ENCODE measurements around the gene TMEM53.

The TMEM53 gene

DNA sequence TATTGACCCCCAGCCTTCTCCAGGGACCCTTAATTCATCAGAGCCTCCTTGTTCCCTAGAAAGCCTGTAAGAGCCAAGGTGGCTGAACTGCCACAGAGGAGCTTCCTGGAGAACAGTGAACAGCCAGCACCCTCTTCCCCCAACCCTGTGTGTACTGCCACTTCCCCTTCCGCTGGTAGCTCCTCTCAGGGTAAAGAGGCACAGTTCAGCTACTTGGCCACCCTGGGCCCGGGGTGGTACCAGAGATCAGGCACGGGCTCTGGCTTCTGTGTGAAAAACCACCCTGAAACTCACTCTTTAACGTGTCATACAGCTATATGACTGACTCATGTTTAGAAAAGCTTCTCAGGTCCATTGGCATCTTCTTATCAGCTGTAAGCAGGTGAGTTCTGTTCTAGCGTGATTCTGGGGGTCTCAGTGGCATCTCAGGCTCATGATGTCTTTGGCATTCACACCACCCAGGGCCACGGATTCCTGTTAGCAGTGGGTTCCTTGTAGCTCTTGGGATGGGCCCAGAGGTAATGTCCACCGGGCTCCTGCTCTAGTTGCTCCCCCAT is 22.6 kb upstream of the TMEM53 start:
- no peak for DNase-seq

DNA sequence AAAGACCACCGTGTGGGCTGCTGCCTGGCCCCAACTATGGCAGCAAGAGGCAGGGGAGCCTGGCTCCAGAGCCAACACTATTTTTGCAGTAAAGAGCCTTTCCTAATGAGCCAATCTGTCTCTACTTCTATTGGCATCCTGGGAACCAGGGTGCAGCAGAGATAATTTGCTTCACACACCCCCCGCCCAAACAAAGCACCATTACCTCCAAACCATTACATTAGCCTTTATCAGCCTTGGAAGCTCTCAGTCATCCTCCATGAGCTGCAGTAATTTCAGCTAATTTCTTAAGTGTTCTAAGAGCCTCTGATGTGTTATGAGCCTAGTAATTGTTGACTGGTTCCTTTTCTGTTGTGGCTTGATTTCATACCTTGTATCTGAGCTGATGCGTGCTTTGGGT is 21.8 kb upstream of the TMEM53 start:
- no peak for DNase-seq

DNA sequence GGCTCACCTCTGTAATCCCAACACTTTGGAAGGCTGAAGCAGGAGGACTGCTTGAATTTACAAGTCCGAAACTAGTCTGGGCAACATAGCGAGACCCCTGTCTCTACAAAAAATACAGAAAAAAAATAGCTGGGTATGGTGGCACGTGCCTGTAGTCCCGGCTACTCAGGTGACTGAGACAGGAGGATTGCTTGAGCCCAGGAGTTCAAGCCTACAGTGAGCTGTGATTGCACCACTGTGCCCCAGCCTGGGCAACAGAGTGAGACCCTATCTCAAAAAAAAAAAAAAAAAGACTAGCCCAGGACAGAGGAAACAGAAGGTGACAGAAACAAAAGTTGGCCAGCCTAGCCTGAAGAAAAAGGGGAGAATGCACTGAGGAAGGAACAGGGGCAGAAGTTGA is 21.4 kb upstream of the TMEM53 start:
- DNase-seq, result no peak

DNA sequence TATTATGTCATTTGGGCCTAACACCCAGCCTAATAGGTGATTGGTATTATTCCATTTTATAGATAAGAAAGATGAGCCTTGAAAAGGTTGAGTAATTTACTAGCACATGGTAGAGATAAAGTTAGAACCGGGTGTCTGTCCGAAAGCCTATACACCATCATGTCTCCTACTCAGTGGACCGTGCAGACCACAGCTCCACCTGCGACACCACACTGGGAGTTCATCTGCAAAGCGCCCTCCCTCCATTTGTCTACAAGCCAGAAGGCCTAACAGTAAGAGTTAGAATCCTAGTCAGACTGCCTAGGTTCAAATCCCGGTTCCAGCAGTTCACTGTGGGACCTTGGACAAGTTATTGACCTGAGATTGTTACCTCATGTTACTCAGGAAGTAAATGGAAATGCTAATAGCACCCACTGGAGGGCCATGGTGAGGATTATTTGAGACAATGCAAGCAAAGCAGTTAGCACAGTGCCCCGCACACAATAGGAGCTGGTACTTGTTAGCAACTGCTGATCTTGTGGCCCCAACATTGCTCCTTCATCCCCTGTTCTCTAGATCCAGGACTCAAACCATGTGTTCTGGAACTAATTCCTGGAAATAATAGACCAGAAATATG is 20.7 kb upstream of the TMEM53 start:
- no peak for DNase-seq

DNA sequence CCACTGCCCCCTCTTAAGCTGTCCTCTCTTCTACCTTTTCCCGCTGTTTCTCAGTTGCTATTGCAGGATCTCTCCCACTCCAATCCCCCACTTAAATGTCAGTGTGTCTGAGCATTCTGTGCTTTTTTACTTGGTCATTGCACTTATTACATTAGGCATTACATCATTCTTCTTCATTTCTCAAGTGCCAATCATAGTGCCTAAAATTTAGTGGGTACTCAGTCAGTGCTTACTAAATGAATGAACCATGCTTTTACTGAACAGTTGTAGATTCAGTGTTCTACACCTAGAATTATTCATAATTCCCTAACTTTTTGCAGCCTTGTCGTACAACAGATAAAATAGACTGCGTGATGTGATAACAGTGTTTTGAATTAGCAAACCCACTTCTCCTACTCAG is 19.6 kb upstream of the TMEM53 start:
- no peak for DNase-seq

DNA sequence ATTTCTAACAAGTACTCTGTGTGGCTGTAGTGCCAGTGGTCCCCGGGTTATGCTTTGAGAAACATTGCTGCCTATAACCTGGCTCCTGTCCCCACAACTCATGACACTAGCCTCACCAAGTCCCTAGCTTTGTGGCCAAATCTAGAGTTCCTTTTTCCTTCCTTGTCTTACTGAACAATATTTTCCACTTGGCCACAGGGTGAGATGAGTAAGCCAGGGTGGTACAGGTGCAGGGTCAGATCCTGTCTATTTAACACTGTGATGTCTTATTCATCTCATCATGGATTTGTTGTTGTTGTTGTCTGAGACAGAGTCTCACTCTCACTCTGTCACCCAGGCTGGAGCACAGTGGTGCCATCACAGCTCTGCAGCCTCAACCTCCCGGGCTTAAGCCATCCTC is 18.9 kb upstream of the TMEM53 start:
- DNase-seq, result no peak

DNA sequence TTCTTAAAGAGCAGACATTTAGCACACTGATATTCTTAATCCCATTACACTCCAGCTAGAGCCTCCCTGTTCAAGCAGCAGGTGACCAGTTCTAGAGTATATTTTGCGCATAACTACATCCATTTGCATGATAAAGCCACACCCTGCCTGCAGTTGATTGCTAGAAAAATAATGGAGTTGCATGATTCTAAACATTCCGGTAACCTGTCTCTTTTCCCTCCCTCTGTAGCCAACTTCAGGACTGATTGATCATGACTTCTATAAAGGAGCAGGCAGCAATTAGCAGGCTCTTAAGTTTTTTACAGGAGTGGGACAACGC is 15.1 kb upstream of the TMEM53 start:
- DNase-seq, result no peak

DNA sequence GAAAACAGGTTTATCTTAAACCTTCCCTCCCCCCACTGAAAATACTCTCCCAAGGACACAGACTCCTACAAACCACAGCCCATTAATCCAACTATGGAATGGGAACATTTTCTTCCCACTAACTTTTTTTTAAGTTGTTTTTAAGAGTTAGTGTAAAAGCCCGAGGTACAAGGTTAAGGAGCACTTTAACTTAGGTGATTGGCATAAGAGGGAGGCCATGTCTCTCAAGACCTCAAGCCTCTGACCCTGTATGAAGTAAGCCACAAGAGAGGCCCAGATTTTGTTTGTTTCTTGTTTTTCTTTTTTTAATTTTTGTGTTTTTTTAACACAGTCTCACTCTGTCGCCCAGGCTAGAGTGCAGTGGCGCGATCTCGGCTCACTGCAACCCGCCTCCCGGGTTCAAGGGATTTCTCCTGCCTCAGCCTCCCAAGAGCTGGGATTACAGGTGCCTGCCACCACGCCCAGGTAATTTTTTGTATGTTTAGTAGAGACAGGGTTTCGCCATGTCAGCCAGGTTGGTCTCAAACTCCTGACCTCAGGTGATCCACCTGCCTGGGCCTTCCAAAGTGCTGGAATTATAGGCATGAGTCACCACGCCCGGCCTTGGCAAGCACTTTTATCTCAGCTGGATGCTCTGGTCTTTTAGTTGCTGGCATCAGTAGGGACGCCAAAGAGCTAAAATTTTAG is 14.6 kb upstream of the TMEM53 start:
- no peak for DNase-seq

DNA sequence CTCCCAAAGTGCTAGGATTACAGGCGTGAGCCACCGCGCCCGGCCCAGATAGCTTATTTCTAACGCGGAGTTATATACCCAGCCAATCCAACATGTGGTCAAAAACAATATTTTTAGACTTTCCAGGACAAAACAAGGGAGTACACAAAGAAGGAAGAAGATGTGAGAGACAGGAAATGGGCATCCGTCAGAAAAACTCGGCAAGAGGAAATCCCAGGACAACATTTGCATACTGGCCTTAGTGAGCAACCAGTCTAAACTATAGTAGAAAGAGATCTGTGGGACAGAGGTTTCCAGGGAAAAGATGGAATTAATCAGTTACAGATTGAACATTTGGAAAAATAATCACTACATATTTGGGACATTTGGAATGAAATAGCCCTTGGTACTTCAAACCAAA is 11.6 kb upstream of the TMEM53 start:
- no peak for DNase-seq

DNA sequence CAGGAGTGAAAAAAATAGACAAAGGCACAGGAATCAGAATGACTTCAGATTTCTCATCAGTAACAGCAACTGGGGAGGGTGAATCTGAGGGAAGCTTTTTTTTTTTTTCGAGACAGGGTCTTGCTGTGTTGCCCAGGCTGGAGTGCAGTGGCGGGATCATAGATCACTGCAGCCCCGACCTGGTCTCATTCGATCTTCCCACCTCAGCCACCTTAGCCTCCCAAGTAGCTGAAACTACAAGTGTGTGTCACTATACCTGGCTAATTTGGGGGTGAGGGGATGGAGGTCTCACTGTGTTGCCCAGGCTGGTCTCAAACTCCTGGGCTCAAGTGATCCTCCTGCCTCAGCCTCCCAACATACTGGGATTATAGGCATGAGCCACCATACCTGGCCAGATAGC is 10.9 kb upstream of the TMEM53 start:
- DNase-seq, result no peak

DNA sequence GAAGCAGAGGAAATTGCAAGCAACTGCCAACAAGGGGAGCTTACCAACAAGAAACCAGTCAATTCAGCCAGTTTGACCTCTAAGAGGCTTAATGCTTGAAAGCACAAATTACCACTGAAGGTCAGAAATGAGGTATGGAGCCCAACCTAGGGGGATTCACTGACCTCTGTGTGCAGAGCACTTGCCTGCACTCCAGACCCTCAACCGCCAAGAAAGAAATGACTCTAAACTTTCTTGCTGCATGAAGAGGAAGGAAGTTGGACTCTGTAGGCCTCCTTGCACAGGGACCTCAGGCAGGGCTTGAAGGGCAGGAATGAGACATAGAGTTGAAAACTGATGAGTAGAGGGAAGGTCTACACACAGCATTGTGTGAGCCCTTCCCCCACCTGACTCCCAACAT is 10.2 kb upstream of the TMEM53 start:
- no peak for DNase-seq

DNA sequence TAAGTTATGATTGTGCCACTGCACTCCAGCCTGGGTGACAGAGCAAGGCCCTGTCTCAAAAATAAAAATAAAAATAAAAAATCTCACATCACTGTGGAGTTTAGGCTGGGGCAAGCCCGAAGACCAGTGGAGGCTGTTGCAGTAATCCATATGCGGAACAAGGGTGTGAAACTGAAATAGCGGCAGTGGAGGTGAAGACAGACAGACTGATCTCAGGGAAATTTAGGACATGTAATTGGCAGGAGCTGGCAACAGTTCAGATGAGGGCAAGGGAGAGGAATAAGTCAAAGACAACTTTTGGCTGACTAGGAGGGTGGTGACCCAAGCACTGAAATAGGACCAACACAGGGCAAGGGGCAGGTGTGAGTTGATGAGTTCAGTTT is 8.6 kb upstream of the TMEM53 start:
- no peak for DNase-seq

DNA sequence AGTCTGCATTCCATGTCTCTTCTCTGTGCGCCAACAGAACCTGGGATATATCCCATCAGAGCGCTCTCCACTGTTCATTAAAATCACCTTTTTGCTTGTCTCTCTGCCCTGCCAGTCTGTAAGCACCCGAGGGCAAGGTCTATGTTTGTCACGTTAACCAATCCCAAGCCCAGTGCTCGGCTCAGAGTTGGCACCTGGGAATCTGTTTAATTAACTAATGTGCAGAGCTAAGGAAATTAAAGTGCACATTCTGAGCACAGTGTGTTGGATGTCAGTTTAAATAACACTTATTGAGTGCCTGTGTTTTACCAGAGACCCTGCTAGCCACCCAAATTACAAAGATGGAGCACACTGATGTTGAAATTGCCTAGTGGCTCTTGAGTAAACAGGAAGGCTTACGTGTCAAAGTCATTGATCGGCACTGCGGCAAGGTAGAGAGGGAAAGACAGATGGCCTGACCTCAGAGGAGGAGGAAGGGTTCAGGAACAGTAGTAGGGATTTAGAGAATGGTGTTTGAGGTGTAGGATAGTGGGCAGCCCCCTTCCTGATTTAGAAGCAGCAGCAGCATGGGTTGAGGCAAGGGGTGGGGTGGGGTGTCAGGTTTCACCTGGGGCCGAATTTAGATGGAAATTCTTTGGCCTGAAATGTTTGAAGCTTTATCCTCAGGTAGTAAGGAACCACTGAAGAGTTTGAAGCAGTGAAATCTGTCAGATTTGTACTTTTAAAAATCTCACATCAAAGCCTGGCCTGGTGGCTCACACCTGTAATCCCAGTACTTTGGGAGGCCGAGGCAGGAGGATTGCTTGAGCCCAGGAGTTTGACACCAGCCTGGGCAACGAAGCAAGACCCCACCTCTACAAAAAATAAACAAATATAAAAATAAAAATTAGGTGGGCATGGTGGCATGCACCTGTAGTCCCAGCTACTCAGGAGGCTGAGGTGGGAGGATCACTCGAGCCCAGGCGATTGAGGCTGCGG is 7.9 kb upstream of the TMEM53 start:
- no peak for DNase-seq

DNA sequence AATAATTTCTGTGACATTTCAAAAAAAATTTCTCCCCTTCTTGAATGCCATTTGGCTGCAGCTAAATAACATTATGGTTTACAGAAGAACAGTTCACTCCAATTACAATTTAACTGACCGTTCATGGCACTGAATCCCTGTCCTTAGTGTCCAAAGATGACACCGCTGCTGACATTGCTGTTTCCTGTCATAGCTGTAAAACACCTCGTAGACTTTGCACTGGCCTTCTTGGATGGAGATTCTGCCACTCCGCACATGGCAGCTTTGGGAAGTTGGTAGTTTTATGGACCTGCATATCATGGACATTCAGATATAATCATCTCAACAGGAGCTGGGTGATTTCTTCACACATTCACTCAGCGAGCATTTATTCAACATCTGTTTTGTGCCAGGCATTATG is 5.2 kb upstream of the TMEM53 start:
- no peak for DNase-seq

DNA sequence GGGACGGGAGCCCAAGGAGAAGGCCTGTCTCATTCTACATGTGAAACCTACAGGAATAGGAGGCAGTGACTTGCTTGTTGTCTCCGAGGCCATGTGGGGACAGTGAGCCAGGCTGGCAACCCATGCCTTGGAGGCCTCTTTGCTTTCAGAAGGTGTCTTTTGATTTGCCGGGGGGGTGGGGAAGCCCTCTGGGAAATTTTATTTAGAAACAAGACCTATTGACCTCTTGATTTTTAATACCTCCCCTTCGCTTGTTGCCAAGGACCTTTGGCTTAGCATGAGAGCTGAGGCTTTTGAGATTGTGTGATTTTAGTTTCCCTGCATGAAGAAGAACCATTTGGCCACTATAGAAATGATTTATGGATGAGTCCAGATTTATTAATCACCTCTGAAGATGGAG is 4.3 kb upstream of the TMEM53 start:
- no peak for DNase-seq

DNA sequence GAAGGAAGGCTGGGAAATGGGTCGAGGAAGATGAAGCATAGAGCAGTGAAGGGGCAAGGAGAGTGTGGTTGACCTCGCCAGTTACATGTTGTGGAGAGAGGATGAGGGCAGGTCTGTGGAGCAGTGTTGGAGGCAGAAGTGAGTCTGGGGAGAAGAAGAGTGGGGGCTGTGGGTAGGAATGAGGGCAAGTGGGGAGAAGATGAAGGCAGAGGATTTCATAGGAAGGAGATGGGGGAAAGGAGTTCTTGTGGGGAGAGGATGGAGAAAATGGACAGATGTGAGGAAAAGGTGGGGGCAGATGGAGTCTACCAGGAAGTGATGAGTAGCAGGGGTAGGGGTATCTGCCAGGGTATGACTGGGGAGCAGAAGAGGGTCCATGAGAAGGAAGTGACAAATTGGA is 3.8 kb upstream of the TMEM53 start:
- DNase-seq, result no peak

DNA sequence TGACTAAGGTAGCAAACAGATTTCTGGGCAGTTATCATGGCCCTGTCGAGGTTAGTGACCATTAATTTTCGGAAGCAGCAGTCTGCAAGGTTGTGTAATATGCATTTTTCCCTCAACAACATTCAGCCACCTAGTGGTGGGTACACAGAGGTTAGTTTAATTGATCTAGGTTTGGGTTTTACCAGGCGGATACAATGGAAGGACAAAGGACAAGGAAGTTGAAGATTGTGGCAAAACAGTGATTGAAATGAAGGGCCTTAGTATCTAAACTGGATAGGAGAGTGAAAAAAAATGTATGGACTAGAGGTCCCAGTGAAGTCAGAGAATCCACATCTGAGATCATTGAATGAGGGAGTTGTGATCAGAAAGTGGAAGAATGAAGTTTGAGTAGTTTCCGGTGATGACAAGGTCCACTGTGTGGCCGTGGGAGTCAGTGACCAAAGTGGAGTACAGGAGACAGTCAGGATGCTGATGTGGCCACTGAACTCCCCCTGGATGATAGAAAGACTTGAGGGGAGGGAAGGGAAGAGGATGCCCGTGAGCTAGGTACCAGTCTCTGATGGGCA is 3.0 kb upstream of the TMEM53 start:
- DNase-seq, result no peak

DNA sequence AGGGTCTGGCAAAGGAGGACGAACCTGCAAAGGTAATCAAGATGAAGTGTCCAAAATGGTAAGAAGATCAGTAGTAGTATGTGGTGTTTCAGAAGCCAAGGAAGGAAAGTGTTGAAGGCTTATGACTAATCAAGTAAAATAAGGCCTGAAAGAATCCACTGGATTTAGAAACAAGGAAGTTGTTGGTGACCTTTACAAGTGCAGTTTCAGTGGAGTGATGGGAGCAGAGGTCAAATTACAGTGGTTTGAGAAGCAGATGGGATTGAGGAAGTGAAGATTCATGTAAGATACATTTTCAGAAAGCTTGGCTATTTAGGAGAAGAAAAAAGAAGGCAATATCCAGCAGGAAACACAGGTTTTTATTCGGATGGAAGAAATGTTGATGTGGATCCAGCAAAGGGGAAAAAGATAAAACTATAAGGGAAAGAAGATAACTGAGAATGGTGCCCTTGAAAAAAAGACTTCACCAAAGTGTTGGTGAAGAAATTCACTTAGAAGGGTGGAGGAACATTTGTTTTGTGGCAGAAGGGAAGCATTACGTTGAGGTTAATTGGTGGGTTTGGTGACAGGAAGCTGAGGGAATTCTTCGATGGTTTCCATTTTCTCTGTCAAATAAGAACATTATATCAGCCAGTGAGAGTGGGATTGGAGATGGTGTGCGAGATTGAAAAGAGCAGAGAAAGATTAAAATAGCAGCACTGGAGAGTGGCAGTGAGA is 2.4 kb upstream of the TMEM53 start:
- DNase-seq, result no peak

DNA sequence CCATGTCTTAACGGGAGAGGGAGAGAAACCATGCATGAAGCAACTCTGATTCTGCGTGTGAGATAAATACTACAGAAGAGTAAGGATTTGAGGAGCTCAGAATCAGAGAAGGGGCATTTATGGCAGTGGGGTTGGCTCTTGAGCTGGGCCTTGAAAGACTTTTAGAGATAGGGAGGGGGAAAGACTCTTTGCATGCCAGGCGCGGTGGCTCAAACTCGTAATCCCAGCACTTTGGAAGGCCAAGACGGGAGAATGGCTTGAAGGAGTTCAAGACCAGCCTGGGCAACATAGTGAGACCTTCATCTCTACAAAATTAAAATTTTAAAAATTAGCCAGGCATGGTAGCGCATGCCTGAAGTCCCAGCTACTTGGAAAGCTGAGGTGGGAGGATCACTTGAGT is 905 bp upstream of the TMEM53 start:
- DNase-seq, result no peak

DNA sequence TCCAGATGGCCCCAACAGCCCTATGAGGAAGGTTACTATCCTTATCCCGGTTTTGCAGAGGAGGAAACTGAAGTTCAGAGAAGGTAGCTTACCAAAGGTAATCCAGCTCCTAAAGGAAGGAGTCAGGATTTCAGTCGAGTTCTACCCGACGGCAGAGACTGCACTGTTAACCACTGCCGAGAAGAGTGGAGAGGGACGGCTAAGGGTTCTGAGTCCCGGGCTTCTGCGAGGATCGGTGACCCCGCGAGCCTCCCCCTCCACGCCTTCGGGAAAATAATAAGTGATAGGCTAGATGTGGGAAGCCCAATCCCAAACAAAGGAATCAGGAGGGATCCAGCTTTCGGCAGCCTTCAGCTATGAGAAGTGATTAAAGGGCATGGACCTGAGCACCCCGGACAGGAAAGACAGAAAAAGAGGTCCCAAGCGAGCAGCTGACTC is 587 bp downstream of the TMEM53 start:
- DNase-seq, result no peak

DNA sequence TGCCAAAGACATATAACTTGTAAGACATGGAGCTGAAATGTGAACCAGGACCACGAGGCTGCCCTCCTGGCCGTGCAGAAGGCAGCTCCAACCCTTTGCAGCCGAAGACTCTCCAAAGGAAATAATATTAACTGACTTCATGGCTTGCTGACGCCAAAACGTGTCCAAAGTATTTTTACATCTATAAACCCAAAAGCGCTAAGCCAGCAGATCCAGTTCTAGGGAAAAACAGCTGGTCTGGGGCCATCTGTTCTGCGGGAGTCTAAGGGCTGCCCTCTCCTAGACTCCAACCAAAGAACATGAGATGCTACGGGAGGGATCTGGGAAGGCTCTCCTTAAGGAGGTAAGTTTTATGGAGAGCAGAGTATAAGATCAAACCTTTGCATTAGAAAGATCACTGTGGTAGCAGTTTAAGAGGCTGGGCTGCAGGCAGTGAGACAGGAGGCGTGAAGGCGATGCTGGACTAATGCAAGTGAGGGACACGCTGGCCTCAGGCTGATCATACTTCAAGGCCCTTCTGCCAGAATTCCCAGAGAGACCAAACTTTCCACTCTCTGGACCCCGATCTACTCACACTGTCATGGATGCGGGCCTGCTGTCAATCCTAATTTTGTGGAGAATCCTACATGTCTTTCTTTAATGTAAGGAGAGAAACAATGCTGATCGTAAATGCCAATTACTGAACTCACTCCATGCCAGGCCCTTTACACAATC is 1.2 kb downstream of the TMEM53 start:
- DNase-seq, result no peak
